ENCODE measurements around the gene ROBO1.

The ROBO1 gene

DNA sequence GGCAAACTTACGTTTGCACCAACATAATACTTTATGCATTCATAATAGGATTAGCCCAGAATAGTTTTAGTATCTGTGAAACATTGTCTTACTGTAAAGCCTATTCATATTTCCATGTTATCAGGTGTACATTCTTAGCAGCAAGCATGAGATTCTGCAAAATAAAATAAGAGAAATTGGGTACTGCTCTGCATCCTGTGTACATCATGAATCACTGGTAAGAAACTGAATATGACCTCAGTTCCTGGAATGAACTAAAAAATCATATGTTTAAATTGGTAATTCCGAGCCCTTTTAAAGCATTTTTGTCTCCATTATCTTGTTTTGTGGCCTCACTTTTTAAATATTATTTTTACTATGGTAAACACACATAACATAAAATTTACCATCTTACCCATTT lies 605.1 kb downstream of the ROBO1 start:
- no peaks in the 10 kb centered on the region for H3K27me3 ChIP-seq (ENCODE audit: insufficient read depth, low read depth)

DNA sequence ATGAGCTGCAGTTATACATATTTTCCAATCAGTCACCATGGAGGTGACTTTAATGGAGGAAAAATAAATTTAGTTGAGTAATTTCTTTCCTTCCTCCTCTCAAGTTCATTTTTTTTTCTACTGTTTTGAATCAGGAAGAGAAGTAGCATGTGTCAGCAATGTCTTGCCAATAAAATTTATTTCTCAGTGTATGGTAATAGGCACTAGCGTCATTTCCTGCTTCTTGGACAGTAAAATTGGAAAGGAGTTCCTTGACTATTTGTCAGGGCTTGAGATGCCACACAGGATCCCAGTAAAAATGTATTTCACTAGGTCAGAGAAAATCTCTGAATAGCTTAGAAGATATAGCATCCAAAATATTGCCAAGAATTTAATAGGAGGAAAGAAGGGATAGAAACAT lies 605.9 kb downstream of the ROBO1 start:
- H3K27ac ChIP-seq, result no peak overlapping the region
- H4K20me1 ChIP-seq (ENCODE audit: insufficient read depth), result no peaks in the 10 kb centered on the region
- TF ChIP-seq, protein P1, sequence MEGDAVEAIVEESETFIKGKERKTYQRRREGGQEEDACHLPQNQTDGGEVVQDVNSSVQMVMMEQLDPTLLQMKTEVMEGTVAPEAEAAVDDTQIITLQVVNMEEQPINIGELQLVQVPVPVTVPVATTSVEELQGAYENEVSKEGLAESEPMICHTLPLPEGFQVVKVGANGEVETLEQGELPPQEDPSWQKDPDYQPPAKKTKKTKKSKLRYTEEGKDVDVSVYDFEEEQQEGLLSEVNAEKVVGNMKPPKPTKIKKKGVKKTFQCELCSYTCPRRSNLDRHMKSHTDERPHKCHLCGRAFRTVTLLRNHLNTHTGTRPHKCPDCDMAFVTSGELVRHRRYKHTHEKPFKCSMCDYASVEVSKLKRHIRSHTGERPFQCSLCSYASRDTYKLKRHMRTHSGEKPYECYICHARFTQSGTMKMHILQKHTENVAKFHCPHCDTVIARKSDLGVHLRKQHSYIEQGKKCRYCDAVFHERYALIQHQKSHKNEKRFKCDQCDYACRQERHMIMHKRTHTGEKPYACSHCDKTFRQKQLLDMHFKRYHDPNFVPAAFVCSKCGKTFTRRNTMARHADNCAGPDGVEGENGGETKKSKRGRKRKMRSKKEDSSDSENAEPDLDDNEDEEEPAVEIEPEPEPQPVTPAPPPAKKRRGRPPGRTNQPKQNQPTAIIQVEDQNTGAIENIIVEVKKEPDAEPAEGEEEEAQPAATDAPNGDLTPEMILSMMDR (conservative IDR thresholded peaks at IDR 0.05; ENCODE audit: low read depth, low read length), result no peak
- H3K4me1 ChIP-seq (ENCODE audit: low read depth, poor library complexity, severe bottlenecking), result no peaks in the 10 kb centered on the region
- H3K4me3 ChIP-seq (IDR thresholded peaks at IDR 0.05; ENCODE audit: insufficient read depth, low read depth, low read length), result no peak overlapping the region
- H2AFZ ChIP-seq (ENCODE audit: low read depth), result no peak overlapping the region
- H3K9ac ChIP-seq, result no peak overlapping the region
- H3K27me3 ChIP-seq (ENCODE audit: insufficient read depth, low read depth), result no peaks in the 10 kb centered on the region
- no peaks in the 10 kb centered on the region for H3K79me2 ChIP-seq (ENCODE audit: insufficient read depth, low read depth)
- no peaks in the 10 kb centered on the region for H3K36me3 ChIP-seq (ENCODE audit: insufficient read depth)
- no peak overlapping the region for H3K4me2 ChIP-seq

More for the DNA sequence above, 605.1 kb downstream of the ROBO1 start:
- Histone ChIP-seq H3K4me3 (IDR thresholded peaks at IDR 0.05; ENCODE audit: insufficient read depth, low read depth, low read length) (no peak overlapping the region), H3K4me1 (ENCODE audit: low read depth, poor library complexity, severe bottlenecking) (no peaks in the 10 kb centered on the region), H3K36me3 (ENCODE audit: insufficient read depth) (no peaks in the 10 kb centered on the region), H4K20me1 (ENCODE audit: insufficient read depth) (no peaks in the 10 kb centered on the region), H3K79me2 (ENCODE audit: insufficient read depth, low read depth) (no peaks in the 10 kb centered on the region), H3K27ac (no peak overlapping the region), H3K9ac (no peak overlapping the region), H2AFZ (ENCODE audit: low read depth) (no peak overlapping the region), H3K4me2 (no peak overlapping the region)
- TF ChIP-seq, protein P1 (conservative IDR thresholded peaks at IDR 0.05; ENCODE audit: low read depth, low read length), result no peak

DNA sequence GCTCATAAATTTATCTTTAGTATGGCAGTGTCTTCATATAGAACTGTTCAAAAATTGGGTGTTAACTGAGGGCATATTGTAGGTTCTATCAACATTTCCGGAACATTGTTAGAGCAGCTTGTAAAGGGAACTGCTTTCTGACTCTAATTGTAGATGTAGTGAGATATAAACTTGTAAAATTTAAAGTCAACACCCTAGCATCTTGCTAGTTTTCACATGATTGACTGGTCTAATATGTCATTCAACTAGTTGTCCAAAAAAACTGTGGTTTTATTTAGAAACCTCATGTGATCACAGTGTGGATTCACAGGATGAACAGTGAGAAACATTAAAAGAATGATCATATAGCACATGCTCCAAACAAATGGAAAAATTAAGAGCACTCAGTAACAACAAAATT lies 607.4 kb downstream of the ROBO1 start:
- Histone ChIP-seq H3K79me2 (ENCODE audit: insufficient read depth, low read depth) (no peaks in the 10 kb centered on the region), H4K20me1 (ENCODE audit: insufficient read depth) (no peaks in the 10 kb centered on the region), H3K36me3 (ENCODE audit: insufficient read depth) (no peaks in the 10 kb centered on the region), H3K4me1 (ENCODE audit: low read depth, poor library complexity, severe bottlenecking) (no peaks in the 10 kb centered on the region), H3K27ac (no peak overlapping the region), H3K27me3 (ENCODE audit: insufficient read depth, low read depth) (no peaks in the 10 kb centered on the region), H3K9ac (no peak overlapping the region), H3K4me2 (no peak overlapping the region), H2AFZ (ENCODE audit: low read depth) (no peak overlapping the region), H3K4me3 (IDR thresholded peaks at IDR 0.05; ENCODE audit: insufficient read depth, low read depth, low read length) (no peak overlapping the region)
- TF ChIP-seq, protein P1 (conservative IDR thresholded peaks at IDR 0.05; ENCODE audit: low read depth, low read length), result no peak

DNA sequence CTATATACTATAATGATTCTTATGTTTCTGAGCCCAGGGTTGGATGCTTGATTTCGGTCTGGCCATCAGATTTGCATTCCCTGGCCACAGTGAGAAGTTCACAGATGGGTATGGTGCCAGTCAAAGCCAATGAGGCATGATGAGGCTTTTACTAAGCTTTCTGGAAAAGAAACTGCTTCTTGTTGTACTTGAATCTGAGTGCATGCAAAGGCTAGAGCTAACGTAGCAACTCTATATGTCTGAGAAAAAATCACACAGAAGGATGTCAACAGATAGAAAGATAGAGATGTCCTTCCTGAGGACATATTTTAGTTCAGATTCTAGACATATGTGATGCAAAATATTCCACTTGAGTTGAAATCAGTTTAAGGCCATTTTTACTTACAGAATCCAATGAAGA lies 608.1 kb downstream of the ROBO1 start:
- H3K36me3 ChIP-seq (ENCODE audit: insufficient read depth), result no peaks in the 10 kb centered on the region
- no peak overlapping the region for H3K4me2 ChIP-seq
- H3K79me2 ChIP-seq (ENCODE audit: insufficient read depth, low read depth), result no peaks in the 10 kb centered on the region
- H3K4me1 ChIP-seq (ENCODE audit: low read depth, poor library complexity, severe bottlenecking), result no peaks in the 10 kb centered on the region
- H4K20me1 ChIP-seq (ENCODE audit: insufficient read depth), result no peaks in the 10 kb centered on the region
- H3K27ac ChIP-seq, result no peak overlapping the region
- no peak overlapping the region for H3K4me3 ChIP-seq (IDR thresholded peaks at IDR 0.05; ENCODE audit: insufficient read depth, low read depth, low read length)
- TF ChIP-seq, protein P1 (conservative IDR thresholded peaks at IDR 0.05; ENCODE audit: low read depth, low read length), result no peak
- no peak overlapping the region for H2AFZ ChIP-seq (ENCODE audit: low read depth)
- no peak overlapping the region for H3K9ac ChIP-seq
- H3K27me3 ChIP-seq (ENCODE audit: insufficient read depth, low read depth), result no peaks in the 10 kb centered on the region
